Fibroblast of skin of left quadriceps (primary cell): Measurements from ENCODE around the gene XYLT2.
"Not testable (repeated sequence)": the region's sequence is repeated elsewhere in the genome, so short reads cannot be mapped to it uniquely, and the experiment has no call there.

ENCODE experiments used
- DNase-seq, 2 experiments: peaks; one replicate each; pipeline ENCODE4 v3.0.0-alpha.2; 2013; ENCODE audit warnings: low read depth in 2 of 2

The XYLT2 gene

GRCh38 chr17:50345432-50346312, at the start of gene XYLT2:
Gene XYLT2, plus strand, starts transcription at chr17:50346126. Its CDS starts 15 bp downstream, at chr17:50346141.
- DNase-seq: peak; percentile 70

- no peak for DNase-seq
Observed at GRCh38 chr17:50297407-50297865, 48.5 kb upstream of the XYLT2 start.

DNA sequence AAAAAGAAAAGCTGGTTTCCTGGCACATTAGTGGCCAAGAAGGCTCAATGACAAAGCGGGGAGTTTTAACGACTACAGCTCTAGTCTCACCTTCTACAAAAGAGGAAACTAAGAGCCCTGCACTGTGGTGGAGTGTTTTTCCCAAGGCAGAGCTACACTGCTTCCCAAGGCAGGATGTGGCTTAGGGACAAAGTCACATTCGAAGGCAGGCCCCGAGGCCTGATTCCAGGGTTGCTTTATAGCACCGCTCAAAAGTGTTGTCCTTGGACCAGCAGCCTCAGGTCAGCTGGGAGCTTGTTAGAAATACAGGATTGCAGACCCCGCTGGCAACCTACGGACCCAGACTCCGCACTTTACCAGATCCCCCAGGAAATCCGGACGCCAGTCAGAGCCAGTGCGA, 47.9 kb upstream of the XYLT2 start:
- DNase-seq: no peak

DNA sequence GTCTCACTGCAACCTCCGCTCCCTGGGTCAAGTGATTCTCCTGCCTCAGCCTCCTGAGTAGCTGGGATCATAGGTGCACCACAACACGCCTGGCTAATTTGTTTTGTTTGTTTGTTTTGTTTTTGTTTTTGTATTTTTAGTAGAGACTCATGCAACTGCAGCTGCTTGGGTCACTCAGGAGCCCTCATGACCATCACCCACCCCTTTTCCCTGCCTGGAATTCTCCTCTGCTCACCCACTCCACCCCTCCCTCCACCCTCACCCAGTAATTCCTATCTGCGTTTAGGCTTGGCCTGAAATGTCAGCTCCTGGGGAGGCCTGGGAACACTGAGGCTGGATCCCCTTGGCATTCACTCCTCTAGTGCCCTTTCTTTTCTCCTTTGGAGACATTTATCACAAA, 46.1 kb upstream of the XYLT2 start:
- DNase-seq: no peak

GRCh38 chr17:50300824-50301223, 45.1 kb upstream of the XYLT2 start:
- DNase-seq: not testable (repeated sequence)

GRCh38 chr17:50301891-50302584, 43.9 kb upstream of the XYLT2 start:
- DNase-seq: no peak

DNA sequence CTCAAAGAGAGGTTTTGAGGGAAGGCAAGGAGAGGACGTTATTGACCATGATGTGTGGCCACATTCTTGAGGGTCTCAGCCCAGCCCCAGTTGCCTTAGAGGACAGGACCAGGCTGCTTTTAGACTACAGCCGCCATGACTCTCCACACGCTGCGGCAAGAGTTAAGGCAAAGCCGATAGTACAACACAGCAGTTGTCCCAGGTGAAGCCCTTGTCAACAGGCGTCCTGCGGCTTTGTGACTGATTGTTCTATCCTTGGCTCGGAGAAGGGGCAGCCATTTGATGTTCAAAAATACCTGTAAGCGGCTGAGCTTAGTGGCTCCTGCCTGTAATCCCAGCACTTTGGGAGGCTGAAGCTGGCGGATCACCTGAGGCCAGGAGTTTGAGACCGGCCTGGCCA, 42.9 kb upstream of the XYLT2 start:
- no peak for DNase-seq

- no peak for DNase-seq
Observed at GRCh38 chr17:50303596-50303995, 42.3 kb upstream of the XYLT2 start.

DNA sequence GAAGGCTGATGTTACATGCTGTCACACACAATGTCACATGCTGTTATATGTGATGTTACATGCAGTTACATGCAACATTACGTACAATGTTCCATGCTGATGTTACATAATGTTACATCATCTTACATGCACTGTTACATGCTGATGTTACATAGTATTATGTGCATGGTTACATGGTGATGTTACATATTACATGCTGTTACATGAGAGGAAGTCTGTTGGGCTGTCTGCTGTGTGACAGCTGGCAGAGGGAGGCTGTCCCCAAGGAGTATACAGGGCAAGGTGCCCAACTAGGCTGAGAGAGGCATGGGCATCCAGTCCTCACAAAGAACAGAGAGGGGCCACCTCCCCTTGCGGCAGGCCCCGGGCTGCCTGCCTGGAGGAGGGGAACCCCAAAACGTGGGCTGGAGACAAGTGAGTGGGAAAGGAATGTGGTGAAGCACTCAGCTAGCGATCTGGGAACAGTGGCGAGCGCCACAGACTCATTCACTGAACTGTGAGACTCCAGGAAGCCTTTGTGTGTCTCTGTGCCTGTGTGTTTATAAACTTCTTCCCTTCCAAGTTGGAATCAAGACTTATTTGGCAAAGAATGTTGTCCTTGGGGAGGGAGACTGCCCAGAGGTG, 41.0 kb upstream of the XYLT2 start:
- no peak for DNase-seq

DNA sequence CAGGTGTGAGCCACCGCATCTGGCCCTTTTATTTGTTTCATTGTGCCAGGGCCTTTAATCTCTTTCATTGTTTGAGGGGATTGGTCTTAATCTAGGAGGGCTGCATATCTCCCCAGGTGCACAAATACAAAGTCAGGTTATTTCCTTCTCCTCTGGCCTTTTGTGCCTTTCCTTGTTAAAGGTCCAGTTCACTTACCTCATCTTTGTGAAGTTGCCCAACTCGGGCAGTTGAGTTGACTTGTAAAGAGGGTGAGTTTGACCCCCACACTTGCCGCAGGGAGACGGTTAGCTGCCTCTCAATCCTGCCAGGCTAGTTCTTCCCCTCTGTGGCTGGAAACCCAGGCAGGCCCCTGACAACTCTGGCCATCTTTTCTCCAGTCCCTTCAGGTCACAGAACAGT, 38.3 kb upstream of the XYLT2 start:
- no peak for DNase-seq

- no peak for DNase-seq
Observed at GRCh38 chr17:50308666-50309065, 37.3 kb upstream of the XYLT2 start.

GRCh38 chr17:50310455-50311111, 35.3 kb upstream of the XYLT2 start:
- no peak for DNase-seq

GRCh38 chr17:50311112-50311460, 34.8 kb upstream of the XYLT2 start:
- no peak for DNase-seq

DNA sequence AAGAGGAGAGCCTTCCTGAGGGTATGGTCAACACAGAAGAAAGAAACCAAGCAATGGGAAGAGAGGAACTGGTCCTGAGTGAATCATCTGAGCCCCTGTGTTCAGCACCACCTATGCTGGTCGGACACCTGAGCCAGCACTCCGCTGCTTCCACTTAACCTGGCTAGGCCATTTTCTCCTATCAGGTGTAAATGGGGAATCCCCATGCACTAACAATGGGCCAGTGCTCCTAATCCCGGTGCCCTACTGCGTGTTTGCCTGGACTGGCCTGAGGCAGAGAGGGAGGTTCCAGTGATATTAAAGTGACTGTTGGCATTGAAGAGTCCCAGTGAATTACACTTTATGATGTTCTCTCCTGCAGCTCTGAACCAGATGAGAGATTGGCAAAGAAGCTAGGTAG, 34.4 kb upstream of the XYLT2 start:
- no peak for DNase-seq

- DNase-seq: no peak
Observed at GRCh38 chr17:50312308-50312707, 33.6 kb upstream of the XYLT2 start.

DNA sequence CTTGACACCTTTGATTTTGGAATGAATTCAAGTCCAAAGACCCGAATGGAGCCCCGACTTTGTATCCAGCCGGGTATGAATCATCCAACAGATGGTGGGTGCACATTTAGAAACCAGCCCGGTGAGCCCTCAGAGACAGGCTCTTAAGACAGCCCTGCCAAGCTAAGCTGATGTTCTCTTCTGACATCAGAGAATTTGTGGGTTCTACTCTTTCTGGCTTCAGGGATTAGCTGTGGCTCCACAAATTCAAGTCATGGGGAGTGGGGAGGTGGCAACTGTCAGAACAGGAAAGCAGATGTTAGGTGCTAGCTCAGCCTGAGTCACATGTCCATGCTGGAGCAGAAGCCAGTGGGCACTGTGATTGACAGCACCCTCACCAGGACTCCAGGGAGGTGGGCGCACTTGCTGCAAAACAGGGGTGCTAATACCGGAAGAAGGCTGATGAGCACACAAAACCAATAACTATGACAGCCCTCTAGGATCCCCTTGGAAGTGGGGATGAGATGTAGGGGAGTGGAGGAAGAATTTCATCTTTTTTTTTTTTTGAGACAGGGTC, 31.4 kb upstream of the XYLT2 start:
- DNase-seq: no peak

- no peak for DNase-seq
Observed at GRCh38 chr17:50316016-50316587, 29.8 kb upstream of the XYLT2 start.

DNA sequence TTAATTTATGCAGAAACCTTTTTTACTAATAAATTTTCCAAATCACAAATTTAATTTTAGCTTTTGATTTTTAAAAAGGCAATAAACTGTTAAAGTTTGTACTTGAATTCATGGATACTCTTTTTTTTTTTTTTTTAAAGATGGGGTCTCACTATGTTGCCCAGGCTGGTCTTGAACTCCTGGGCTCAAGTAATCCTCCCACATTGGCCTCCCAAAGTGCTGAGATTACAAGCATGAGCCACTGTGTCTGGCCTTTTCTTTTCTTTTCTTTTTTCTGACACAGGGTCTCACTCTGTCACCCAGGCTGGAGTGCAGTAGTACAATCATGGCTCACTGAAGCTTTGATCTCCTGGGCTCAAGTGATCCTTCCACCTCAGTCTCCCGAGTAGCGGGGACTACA, 29.3 kb upstream of the XYLT2 start:
- DNase-seq: not testable (repeated sequence)

- no peak for DNase-seq
Observed at GRCh38 chr17:50317121-50317520, 28.8 kb upstream of the XYLT2 start.

GRCh38 chr17:50318501-50319285, 27.2 kb upstream of the XYLT2 start:
- no peak for DNase-seq
